GM12878 (cell line): Measurements from ENCODE around the gene MVB12B. TPM values are rescaled to one million over a fixed set of nuclear protein-coding genes. Genes with fewer than 3 reads are reported as not detected.

Source experiments
- ATAC-seq: fragments of 200-7000 bp; cut with Tn5 transposase; 3 replicates; pipeline ENCODE4 v1.9.1; 2020; ENCODE audit warnings: mild to moderate bottlenecking, moderate library complexity
- BruUV-seq: library from RNA; stranded (reverse); fragments of 400-500 nt; replicated peaks from 2 replicates; lab custom pipeline; 2021; lab: Mats Ljungman, UMichigan
- CTCF ChIA-PET: fragments of 300-600 bp; sonication (Branson Sonifier 250); formaldehyde crosslinking; extraction: SDS; loops from one replicate; lab custom pipeline; 2021; ENCODE audit warnings: inconsistent platforms; lab: Yijun Ruan, JAX
- POLR2A ChIA-PET: fragments of 350-600 bp; formaldehyde crosslinking; extraction: SDS; loops from one replicate; lab custom pipeline; 2021; ENCODE audit warnings: inconsistent platforms; lab: Charles Lee
- RAD21 ChIA-PET: fragments of 300-600 bp; sonication (Branson Sonifier 250); formaldehyde crosslinking; loops from one replicate; lab custom pipeline; 2023; ENCODE audit warnings: antibody characterized with exemption; ENCODE audit not compliant: unreplicated experiment; lab: Charles Lee
- SMC1A ChIA-PET: fragments of 300-600 bp; sonication (Branson Sonifier 250); formaldehyde crosslinking; loops from one replicate; lab custom pipeline; 2023; ENCODE audit not compliant: unreplicated experiment, uncharacterized antibody; lab: Charles Lee
- DNase-seq: peaks from one replicate; pipeline ENCODE4 v3.0.0-alpha.2; 2011; ENCODE audit warnings: low read depth, low spot score
- FAIRE-seq: peaks from 3 replicates; lab custom pipeline; 2011; peaks lifted over from hg19 to GRCh38; lab: Jason Lieb, UNC
- H2AFZ ChIP-seq: 2 replicates; pipeline ENCODE4 v1.6.0; 2011; ENCODE audit warnings: low read depth, low read length, control low read depth; ENCODE audit not compliant: control insufficient read depth
- H3K27ac ChIP-seq: 2 replicates; pipeline ENCODE4 v1.5.1; 2011; ENCODE audit warnings: control low read depth; ENCODE audit not compliant: control insufficient read depth, insufficient read depth
- H3K27me3 ChIP-seq, 2 experiments: replicated peaks in 1 of 2; 2 replicates each; pipeline versions ENCODE4 v1.6.0 to v1.6.1; 2011; ENCODE audit warnings: low read length in 1 of 2; ENCODE audit not compliant: control insufficient read depth in 2 of 2, insufficient read depth in 2 of 2
- H3K36me3 ChIP-seq, 2 experiments: 2 replicates each; pipeline ENCODE4 v1.5.1; 2011; ENCODE audit warnings: low read length in 1 of 2; ENCODE audit not compliant: control insufficient read depth in 2 of 2, insufficient read depth in 2 of 2
- H3K4me1 ChIP-seq: 2 replicates; pipeline ENCODE4 v1.6.1; 2011; ENCODE audit warnings: mild to moderate bottlenecking, low read length, moderate library complexity, mixed read lengths; ENCODE audit not compliant: control insufficient read depth, insufficient read depth
- H3K4me2 ChIP-seq: 2 replicates; pipeline ENCODE4 v1.6.0; 2011; ENCODE audit warnings: control low read depth; ENCODE audit not compliant: control insufficient read depth, insufficient read depth
- H3K4me3 ChIP-seq: fragments of 200-600 bp; sonication (generic); 2 replicates; pipeline ENCODE4 v1.5.1; 2016
- H3K79me2 ChIP-seq: 2 replicates; pipeline ENCODE4 v1.6.0; 2011; ENCODE audit warnings: low read length; ENCODE audit not compliant: control insufficient read depth, insufficient read depth
- H3K9ac ChIP-seq: 2 replicates; pipeline ENCODE4 v1.8.0; 2011; ENCODE audit warnings: low read length, control low read depth, mixed read lengths; ENCODE audit not compliant: control insufficient read depth, insufficient read depth
- H3K9me3 ChIP-seq: replicated peaks from 3 replicates; pipeline ENCODE4 v1.5.1; 2011; ENCODE audit warnings: mild to moderate bottlenecking, low read length; ENCODE audit not compliant: control insufficient read depth, insufficient read depth
- H4K20me1 ChIP-seq: 2 replicates; pipeline ENCODE4 v1.6.0; 2011; ENCODE audit not compliant: control insufficient read depth, insufficient read depth
- ASH2L ChIP-seq: fragments of 300-600, 200-600 bp; sonication (generic); IDR thresholded peaks from 2 replicates; pipeline ENCODE4 v1.6.1; 2017; ENCODE audit warnings: low read depth, mild to moderate bottlenecking, borderline replicate concordance
- CEBPB ChIP-seq, 2 experiments: fragments of 150-350 bp in 1 of 2; IDR thresholded peaks; 2 replicates each; pipeline ENCODE4 v1.6.1; 2012 to 2014; ENCODE audit warnings: low read depth in 2 of 2, low read length in 2 of 2, borderline replicate concordance in 1 of 2, inconsistent platforms in 1 of 2
- EED ChIP-seq: sonication (generic); IDR thresholded peaks from 2 replicates; pipeline ENCODE4 v1.6.1; 2016; ENCODE audit warnings: antibody characterized with exemption, low read depth
- ESRRA ChIP-seq: IDR thresholded peaks from 2 replicates; pipeline ENCODE4 v1.6.1; 2012; ENCODE audit warnings: mild to moderate bottlenecking, low read length, improper control_type of control experiment
- FOXK2 ChIP-seq: fragments of 450-650 bp; IDR thresholded peaks from 2 replicates; pipeline ENCODE4 v1.6.1; 2017; ENCODE audit warnings: mild to moderate bottlenecking, moderate library complexity
- HDGF ChIP-seq: fragments of 450-650 bp; IDR thresholded peaks from 2 replicates; pipeline ENCODE4 v1.6.1; 2016; ENCODE audit warnings: antibody characterized with exemption
- JUNB ChIP-seq: IDR thresholded peaks from 2 replicates; pipeline ENCODE4 v1.6.1; 2016; ENCODE audit warnings: antibody characterized with exemption, mild to moderate bottlenecking
- LARP7 ChIP-seq: fragments of 450-650 bp; IDR thresholded peaks from 2 replicates; pipeline ENCODE4 v1.6.1; 2017; ENCODE audit warnings: mild to moderate bottlenecking
- MEF2B ChIP-seq: fragments of 450-650 bp; IDR thresholded peaks from 2 replicates; pipeline ENCODE4 v1.6.1; 2018; ENCODE audit warnings: mild to moderate bottlenecking, moderate library complexity; ENCODE audit not compliant: partially characterized antibody, poor library complexity, severe bottlenecking
- MTA3 ChIP-seq: IDR thresholded peaks from 2 replicates; pipeline ENCODE4 v1.6.1; 2012; ENCODE audit warnings: low read length, inconsistent platforms, borderline replicate concordance
- POLR2AphosphoS2 ChIP-seq: IDR thresholded peaks from 2 replicates; pipeline ENCODE4 v1.6.1; 2011; ENCODE audit warnings: low read depth, mild to moderate bottlenecking, low read length, improper control_type of control experiment, moderate library complexity
- RFX5 ChIP-seq: IDR thresholded peaks from 2 replicates; pipeline ENCODE4 v1.6.1; 2011; ENCODE audit warnings: low read depth, low read length, improper control_type of control experiment
- RUNX3 ChIP-seq: IDR thresholded peaks from 2 replicates; pipeline ENCODE4 v1.6.1; 2012; ENCODE audit warnings: low read length, inconsistent platforms
- SMC3 ChIP-seq: IDR thresholded peaks from 2 replicates; pipeline ENCODE4 v1.6.1; 2011; ENCODE audit warnings: low read length, improper control_type of control experiment, borderline replicate concordance
- TARDBP ChIP-seq: IDR thresholded peaks from 2 replicates; pipeline ENCODE4 v1.6.1; 2016; ENCODE audit warnings: borderline replicate concordance
- TBL1XR1 ChIP-seq: IDR thresholded peaks from 2 replicates; pipeline ENCODE4 v1.6.1; 2012; ENCODE audit warnings: low read depth, low read length, improper control_type of control experiment
- TCF7 ChIP-seq: IDR thresholded peaks from 2 replicates; pipeline ENCODE4 v1.6.1; 2014; ENCODE audit warnings: antibody characterized with exemption, borderline replicate concordance
- ZBED1 ChIP-seq: IDR thresholded peaks from 2 replicates; pipeline ENCODE4 v1.6.1; 2016; ENCODE audit warnings: borderline replicate concordance
- WGBS: methylation state at CpG from one replicate; pipeline ENCODE4 v1.1.6; 2016; ENCODE audit warnings: low lambda C conversion rate; ENCODE audit not compliant: insufficient replicate concordance, insufficient coverage; ENCODE audit errors: missing lambda C conversion rate; 5-methylcytosine and 5-hydroxymethylcytosine counted together
- in situ Hi-C: fragments of 300-500 bp; cut with MboI; formaldehyde crosslinking; loops from 9 replicates; pipeline ENCODE4 v1.14.3; 2018; ENCODE audit warnings: mixed read lengths
- intact Hi-C: fragments of 100-400 bp; cut with micrococcal nuclease; formaldehyde crosslinking; loops from one replicate; pipeline ENCODE4 v1.14.2; 2022; ENCODE audit not compliant: unreplicated experiment
- polyA plus RNA-seq, 11 experiments: library from polyadenylated mRNA; depleted of rRNA in 4 of 11; unstranded in 6 of 11; stranded (reverse) in 5 of 11; fragments of >200 nt; fragmentation: Nextera tagmentation in 4 of 11; fragmentation: Illumina TruSeq in 1 of 11; extraction: Ambion mirVana in 4 of 11; extraction: Trizol in 1 of 11; gene quantifications; 1 replicate in 1 of 11; 2 replicates in 10 of 11; pipeline versions ENCODE4 v1.2.1 to v1.2.3, GENCODE V29; 2011 to 2016; ENCODE audit warnings: inconsistent platforms in 2 of 11, missing spikeins in 2 of 11, low read depth in 1 of 11
- total RNA-seq, 4 experiments: library from RNA; depleted of rRNA in 3 of 4; stranded (reverse); fragments of >200 nt in 3 of 4; fragmentation: Illumina TruSeq in 1 of 4; extraction: Trizol in 1 of 4; gene quantifications; 2 replicates each; pipeline versions ENCODE4 v1.2.1 to v1.2.3, GENCODE V29; 2013 to 2021
- TF ChIP-seq, protein P1 (sequence below): IDR thresholded peaks from 2 replicates; pipeline ENCODE4 v1.6.1; 2011; ENCODE audit warnings: borderline replicate concordance, low read depth, mild to moderate bottlenecking, moderate library complexity, mixed read lengths, low read length; ENCODE audit not compliant: insufficient read depth; ENCODE audit errors: extremely low read length
- TF ChIP-seq, protein P2 (sequence below): fragments of 150-350 bp; IDR thresholded peaks from 2 replicates; pipeline ENCODE4 v1.6.1; 2014; ENCODE audit warnings: mild to moderate bottlenecking, low read depth, low read length

Gene MVB12B
- total and polyA plus RNA-seq, 10 of the 15 experiments (the other 5 are each of a cell fraction or from before 2014, with no cell fraction given), result 0.08 TPM; not detected in 9

DNA sequence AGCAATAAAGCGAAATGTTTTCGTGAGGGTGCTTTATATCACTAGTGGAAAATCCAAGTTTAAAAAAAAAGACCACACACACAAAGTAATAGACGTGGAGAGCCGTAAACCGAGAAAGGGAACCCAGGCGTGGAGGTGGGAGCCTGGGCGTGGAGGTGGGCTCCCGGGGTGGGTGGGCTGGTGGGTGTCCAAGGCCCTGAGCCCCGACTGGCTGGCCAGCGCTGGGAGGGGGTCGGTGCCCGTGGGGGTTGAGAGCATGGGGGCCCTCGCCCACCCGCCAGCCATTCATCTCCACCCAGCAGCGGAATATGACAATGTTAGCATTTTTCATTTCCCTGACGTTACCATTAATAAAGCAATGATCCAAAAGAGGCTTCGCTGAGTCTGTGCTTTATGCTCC is 135.0 kb downstream of the MVB12B start:
- H4K20me1 ChIP-seq, result no peaks in the 10 kb centered on the region
- POLR2A ChIA-PET, result no interaction called here
- no peak for DNase-seq
- no peak for TF ChIP-seq FOXK2
- TF ChIP-seq RFX5, result no peak
- TF ChIP-seq CEBPB (IDR thresholded peaks at IDR 0.05; ENCODE audit: borderline replicate concordance in 1 of 2, low read depth in 2 of 2, low read length in 2 of 2), result no peak
- TF ChIP-seq SMC3, result no peak
- no peak for TF ChIP-seq TCF7
- TF ChIP-seq ESRRA, result no peak
- TF ChIP-seq TARDBP, result no peak
- no peak for TF ChIP-seq TBL1XR1
- TF ChIP-seq, all 136 proteins: peak for 0
- Histone ChIP-seq H3K9ac (no peak overlapping the region), H3K27me3 (peaks cover 0 to 3% of the 10 kb centered on the region in 2 experiments; a peak in 2 of 4 replicates), H3K9me3 (no peaks in the 10 kb centered on the region), H3K4me3 (no peak overlapping the region), H2AFZ (no peak overlapping the region), H3K4me1 (no peaks in the 10 kb centered on the region), H3K27ac (no peak overlapping the region), H3K79me2 (no peaks in the 10 kb centered on the region), H3K4me2 (no peak overlapping the region), H3K36me3 (no peaks in the 10 kb centered on the region)
- in situ Hi-C loops (no loop called here), intact Hi-C loops (no loop called here)
- WGBS, result 72% methylated on average over 15 of the region's 17 CpGs
- no TSS peak for BruUV-seq
- RAD21 ChIA-PET, result no interaction called here
- SMC1A ChIA-PET, result no interaction called here
- CTCF ChIA-PET, result no interaction called here
- FAIRE-seq (no peak), ATAC-seq (no peak)

DNA sequence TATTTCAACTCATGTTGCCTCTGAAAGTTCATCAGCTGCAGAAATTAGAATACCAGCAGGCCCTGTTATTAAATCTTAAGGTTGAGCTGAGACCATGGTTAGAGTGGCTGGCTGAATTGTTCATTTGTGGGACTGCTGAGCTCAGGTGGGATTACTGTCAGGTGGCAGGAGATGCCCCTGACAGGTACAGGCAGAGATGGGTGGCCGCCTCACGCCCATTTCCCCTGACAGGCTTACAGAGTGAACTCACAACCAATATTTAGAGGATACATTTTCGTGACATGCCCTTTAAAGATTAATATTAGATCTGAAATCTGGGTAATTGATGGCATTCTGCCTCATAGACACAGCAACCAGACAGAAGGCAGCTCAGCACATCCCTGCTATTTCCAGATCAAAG is 136.0 kb downstream of the MVB12B start:
- no peak overlapping the region for H3K9ac ChIP-seq
- WGBS, result 30% methylated on average over 3 of the region's 3 CpGs
- POLR2A ChIA-PET, result no interaction called here
- intact Hi-C loops (no loop called here), in situ Hi-C loops (no loop called here)
- SMC1A ChIA-PET, result interaction anchor here (0.8 kb wide), 1 partner anchor 35 kb away, joined by 4 read pairs; no protein-coding TSS in a partner anchor
- H2AFZ ChIP-seq, result no peak overlapping the region
- H3K4me3 ChIP-seq, result no peak overlapping the region
- no peak for FAIRE-seq
- H3K9me3 ChIP-seq, result no peaks in the 10 kb centered on the region
- H3K79me2 ChIP-seq, result no peaks in the 10 kb centered on the region
- H3K36me3 ChIP-seq, result no peaks in the 10 kb centered on the region
- no peak overlapping the region for H3K4me2 ChIP-seq
- ATAC-seq, result no peak
- H3K4me1 ChIP-seq, result no peaks in the 10 kb centered on the region
- CTCF ChIA-PET, result no interaction called here
- DNase-seq, result no peak
- H3K27ac ChIP-seq, result no peak overlapping the region
- peaks cover 0 to 3% of the 10 kb centered on the region in 2 experiments; a peak in 2 of 4 replicates for H3K27me3 ChIP-seq
- RAD21 ChIA-PET, result no interaction called here
- BruUV-seq, result no TSS peak
- no peaks in the 10 kb centered on the region for H4K20me1 ChIP-seq
- TF ChIP-seq, protein P1, sequence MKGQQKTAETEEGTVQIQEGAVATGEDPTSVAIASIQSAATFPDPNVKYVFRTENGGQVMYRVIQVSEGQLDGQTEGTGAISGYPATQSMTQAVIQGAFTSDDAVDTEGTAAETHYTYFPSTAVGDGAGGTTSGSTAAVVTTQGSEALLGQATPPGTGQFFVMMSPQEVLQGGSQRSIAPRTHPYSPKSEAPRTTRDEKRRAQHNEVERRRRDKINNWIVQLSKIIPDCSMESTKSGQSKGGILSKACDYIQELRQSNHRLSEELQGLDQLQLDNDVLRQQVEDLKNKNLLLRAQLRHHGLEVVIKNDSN, result no peak
- TF ChIP-seq ASH2L (no peak), MTA3 (no peak), HDGF (no peak), RUNX3 (no peak), POLR2AphosphoS2 (no peak), EED (no peak), ZBED1 (no peak), JUNB (no peak), MEF2B (no peak), LARP7 (no peak)
- TF ChIP-seq, protein P2, sequence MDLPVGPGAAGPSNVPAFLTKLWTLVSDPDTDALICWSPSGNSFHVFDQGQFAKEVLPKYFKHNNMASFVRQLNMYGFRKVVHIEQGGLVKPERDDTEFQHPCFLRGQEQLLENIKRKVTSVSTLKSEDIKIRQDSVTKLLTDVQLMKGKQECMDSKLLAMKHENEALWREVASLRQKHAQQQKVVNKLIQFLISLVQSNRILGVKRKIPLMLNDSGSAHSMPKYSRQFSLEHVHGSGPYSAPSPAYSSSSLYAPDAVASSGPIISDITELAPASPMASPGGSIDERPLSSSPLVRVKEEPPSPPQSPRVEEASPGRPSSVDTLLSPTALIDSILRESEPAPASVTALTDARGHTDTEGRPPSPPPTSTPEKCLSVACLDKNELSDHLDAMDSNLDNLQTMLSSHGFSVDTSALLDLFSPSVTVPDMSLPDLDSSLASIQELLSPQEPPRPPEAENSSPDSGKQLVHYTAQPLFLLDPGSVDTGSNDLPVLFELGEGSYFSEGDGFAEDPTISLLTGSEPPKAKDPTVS, result no peak
